Ramos (cell line): ENCODE measurements around the gene C11orf58.

Source experiments
- in situ Hi-C: fragments of 300-500 bp; cut with MboI; formaldehyde crosslinking; loops from one replicate; pipeline ENCODE4 v1.14.3; 2022; ENCODE audit warnings: low sequenced_read_pairs; ENCODE audit not compliant: unreplicated experiment

The C11orf58 gene

DNA sequence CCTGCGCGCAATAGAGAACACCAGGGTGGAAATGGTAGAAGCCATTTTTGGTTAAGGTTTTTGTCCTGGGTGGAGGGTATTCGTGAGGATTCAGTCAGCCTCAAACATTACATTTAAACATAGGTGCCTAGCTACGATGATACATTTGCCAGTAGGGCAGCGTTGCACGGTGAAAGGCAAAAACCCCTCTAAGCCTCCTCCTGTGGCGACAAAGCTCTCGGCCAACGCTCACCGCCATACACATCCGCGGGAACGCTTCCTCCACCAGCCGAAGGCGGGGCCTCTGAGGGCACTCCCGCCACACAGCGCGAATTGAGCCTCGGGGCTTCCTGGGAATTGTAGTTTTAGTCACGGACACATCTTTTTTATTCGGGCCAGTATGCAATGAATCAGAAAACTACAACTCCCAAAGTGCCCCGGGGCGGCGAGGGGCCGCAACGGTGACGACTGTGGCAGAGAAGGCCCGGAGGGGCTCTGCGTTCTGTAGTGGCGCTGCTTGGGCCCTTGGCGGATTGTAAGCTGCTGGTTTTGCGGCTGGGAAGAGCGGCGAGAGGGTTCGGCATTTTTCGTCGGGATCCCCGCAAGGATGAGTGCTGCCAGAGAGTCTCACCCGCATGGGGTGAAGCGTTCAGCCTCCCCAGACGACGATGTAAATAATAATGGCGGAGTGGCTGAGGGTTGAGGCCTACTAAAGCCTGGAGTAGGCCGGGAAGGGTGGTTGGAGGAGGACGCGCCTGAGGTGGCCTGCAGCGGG is at the start of gene C11orf58:
Gene C11orf58, plus strand, starts transcription at position 455 of the 754 bp plus-strand sequence. Its CDS starts 132 bp downstream, at position 587.
- in situ Hi-C loops: no loop called here

- in situ Hi-C loops: no loop called here
Measured at GRCh38 chr11:16690086-16690485, 48.4 kb upstream of the C11orf58 start.

- in situ Hi-C loops: no loop called here
Measured at GRCh38 chr11:16703795-16704194, 34.7 kb upstream of the C11orf58 start.

- in situ Hi-C loops: no loop called here
Measured at GRCh38 chr11:16713594-16713993, 24.9 kb upstream of the C11orf58 start.

GRCh38 chr11:16722581-16723344 is 15.7 kb upstream of the C11orf58 start:
- in situ Hi-C loops: no loop called here

DNA sequence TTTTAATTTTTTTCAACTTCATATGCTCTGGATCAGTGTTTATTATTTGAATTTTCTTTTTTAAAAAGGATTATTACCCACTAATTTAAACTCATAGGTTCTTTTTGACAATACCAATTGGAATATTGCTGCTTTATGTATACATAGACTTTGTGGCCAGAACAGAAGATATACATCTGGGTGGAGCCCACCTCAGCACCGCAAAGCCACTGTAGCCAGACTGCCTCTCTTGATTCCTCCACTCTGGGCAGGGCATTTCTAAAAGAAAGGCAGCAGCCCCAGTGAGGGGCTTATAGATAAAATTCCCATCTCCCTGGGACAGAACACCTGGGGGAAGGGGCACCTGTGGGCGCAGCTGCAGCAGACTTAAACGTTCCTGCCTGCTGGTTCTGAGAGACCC is 10.6 kb upstream of the C11orf58 start:
- in situ Hi-C loops: no loop called here

DNA sequence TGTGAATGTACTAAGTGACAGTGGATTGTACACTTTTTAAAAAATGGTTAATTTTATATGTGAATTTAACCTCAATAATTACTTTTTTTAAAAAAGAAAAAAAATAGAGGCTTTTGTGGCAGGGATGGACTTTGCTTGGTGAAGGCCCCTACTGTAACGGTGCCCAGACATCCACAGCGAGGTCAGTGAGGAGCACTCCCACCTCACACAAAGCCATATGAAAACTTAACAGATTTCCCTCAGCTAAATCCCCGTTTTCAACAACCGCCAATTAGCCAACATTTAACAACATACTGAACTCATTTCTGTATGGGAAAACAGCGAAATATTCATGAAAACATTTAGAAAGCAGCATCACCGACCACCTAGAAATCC is 642 bp upstream of the C11orf58 start:
- in situ Hi-C loops: no loop called here

GRCh38 chr11:16738947-16739815 is 734 bp downstream of the C11orf58 start:
- in situ Hi-C loops: no loop called here

DNA sequence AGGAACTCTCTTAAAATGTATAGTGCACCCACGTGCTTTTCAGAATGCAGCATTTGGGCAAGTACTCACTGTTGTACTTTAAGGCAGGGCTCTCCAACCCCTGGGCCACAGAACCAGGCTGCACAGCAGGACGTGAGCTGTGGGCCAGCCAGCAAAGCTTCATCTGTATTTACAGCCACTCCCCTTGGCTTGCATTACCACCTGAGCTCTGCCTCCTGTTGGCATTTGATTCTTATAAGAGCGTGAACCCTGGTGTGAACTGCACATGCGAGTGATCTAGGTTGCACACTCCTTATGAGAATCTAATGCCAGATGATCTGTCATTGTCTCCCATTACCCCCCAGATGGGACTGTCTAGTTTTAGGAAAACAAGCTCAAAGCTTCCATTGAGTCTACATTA is 3.0 kb downstream of the C11orf58 start:
- in situ Hi-C loops: no loop called here

DNA sequence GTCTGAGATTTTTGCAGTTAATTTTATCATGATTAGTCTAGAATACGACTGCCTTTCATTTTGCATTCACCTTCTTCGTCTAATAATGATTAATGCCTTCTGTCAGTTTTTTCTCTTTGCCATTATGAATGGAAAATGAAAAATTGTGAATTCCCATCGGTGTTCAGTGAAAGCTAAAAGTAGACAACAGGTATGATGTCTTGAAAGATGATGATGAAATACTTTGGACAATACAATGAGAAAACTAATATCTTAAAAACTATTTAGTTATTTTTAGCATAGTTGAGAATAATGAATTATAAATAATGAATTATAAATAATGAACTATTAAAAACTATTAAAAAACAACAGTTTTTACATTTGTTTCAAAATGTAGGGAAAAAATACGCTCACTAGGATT is 5.0 kb downstream of the C11orf58 start:
- in situ Hi-C loops: no loop called here

DNA sequence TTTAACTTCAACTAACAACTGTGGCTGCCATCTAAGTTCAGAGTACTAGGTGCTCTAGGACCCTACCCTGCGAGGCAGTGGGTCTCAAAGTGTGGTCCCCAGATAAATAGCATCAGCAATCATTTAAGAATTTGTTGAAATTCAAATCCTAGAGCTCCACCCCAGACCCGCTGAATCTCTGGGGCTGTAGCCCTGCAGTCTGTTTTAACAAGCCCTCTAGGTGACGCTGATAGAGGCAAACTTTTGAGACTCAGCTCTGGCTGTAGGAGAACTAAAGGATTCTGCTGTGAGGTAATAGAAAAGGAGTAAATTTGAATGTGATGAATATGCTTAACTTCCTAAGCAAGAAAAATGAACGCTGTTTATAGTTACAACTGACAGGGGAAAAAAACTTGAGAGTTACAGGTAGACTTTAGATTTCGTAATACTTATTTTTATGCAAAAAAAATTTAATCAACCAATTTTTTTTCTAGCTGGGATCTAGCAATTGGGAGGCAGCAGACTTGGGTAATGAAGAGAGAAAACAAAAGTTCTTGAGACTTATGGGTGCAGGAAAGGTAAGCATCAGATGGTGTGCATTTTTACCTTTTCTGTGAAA is 5.8 kb downstream of the C11orf58 start:
- in situ Hi-C loops: no loop called here

GRCh38 chr11:16745950-16746605 is 7.6 kb downstream of the C11orf58 start:
- in situ Hi-C loops: no loop called here

DNA sequence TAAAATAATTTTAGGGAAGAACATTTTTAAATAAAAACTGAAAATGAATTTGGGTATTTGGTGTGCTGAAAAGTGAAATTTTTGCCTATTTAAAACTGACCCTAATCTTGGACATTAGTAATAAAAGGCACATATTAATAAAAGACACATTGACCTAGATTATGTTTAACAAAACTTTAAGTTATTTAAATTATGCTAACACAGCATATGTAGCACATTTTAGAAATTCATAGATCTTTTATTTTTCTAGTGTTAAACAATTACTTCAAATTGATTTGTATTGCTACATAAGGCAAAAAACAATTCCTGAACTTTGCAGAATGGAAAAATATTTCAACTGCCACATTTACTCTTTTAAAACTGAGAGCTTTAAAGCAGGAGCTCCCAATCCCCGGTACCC is 10.6 kb downstream of the C11orf58 start:
- in situ Hi-C loops: no loop called here

- in situ Hi-C loops: no loop called here
Measured at GRCh38 chr11:16749666-16750065, 11.2 kb downstream of the C11orf58 start.

DNA sequence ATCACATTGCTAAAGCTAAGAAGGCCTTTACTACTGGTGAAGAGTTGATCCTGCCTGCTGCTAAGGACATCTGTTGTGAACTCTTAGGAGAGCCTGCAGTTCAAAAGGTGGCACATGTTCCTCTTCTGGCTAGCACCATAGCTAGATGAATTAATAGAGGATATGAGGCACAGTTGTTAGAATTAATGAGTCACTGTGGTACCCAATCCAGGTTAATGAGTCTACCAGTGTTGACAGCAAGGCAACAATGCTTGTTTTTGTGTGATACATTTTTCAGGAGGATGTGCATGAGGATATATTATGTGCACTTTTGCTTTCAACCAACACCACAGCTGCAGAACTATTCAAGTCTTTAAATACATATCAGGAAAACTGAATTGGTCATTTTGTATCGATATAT is 12.0 kb downstream of the C11orf58 start:
- in situ Hi-C loops: no loop called here

- in situ Hi-C loops: no loop called here
Measured at GRCh38 chr11:16758382-16759024, 20.1 kb downstream of the C11orf58 start.

DNA sequence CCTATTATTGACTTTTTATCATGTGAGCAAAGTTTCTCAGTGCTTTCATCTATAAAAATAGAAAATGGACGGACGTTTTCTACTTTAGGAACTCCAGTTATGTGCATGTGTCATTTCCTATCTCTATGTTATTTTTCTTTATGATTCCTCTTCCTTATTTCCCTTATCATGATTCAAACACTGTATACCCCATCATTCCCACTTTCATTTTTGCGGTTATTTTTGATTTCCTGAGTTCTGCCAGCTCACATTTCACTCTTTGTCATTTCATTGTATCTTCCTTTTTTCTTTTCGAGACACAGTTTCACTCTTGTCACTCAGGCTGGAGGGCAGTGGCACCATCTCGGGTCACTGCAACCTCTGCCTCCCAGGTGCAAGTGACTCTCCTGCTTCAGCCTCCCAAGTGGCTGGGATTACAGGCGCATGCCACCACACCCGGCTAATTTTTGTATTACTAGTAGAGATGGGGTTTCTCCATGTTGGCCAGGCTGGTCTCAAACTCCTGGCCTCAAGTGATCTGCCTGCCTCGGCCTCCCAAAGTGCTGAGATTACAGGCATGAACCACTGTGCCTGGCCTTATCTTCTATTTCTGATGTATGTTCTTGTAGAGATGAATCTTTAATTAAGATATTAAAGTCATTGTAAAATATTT is 21.5 kb downstream of the C11orf58 start:
- in situ Hi-C loops: no loop called here

DNA sequence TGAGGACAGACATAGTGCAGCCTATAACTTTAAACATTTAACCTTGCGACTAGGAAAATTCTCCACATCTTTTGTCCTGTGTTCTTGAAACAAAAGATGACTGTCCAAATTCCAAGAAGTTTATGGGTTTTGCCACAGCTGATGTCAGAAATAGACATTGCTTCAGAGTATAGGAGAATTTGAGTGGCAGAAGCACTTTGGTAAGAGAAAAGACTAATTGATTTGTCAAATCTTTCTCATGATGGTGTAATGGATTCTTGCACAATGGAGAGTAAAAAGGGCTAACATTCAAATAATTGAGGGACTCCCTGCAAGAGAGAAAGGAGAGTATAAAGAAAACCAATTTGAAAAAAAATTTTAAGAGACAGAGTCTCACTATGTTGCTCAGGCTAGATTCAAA is 25.3 kb downstream of the C11orf58 start:
- in situ Hi-C loops: no loop called here

GRCh38 chr11:16764888-16765287 is 26.4 kb downstream of the C11orf58 start:
- in situ Hi-C loops: no loop called here
